Pons (tissue), 1 donor: Measurements from ENCODE around the gene ITGB2.
A peak's percentile ranks its signal among the peaks of the same experiment; 100 is the strongest.

ENCODE experiments used
- DNase-seq: peaks from one replicate; pipeline ENCODE4 v3.0.0-alpha.2; 2016; ENCODE audit warnings: low spot score

Gene ITGB2

GRCh38 chr21:44920694-44921604 lies at the start of gene ITGB2:
Gene ITGB2, minus strand, starts transcription at chr21:44920899. Its CDS starts 10,117 bp downstream, at chr21:44910782.
- peak; percentile 26 for DNase-seq

- DNase-seq = no peak
These were observed 49.4 kb upstream of the ITGB2 start for GRCh38 chr21:44969931-44970755.

- DNase-seq = no peak
These were observed 48.5 kb upstream of the ITGB2 start for GRCh38 chr21:44969066-44969670.

GRCh38 chr21:44967082-44968047 lies 46.7 kb upstream of the ITGB2 start:
- DNase-seq = no peak

GRCh38 chr21:44966135-44967081 lies 45.7 kb upstream of the ITGB2 start:
- DNase-seq = peak; percentile 5

- DNase-seq = no peak
These were observed 44.7 kb upstream of the ITGB2 start for GRCh38 chr21:44965251-44966022.

GRCh38 chr21:44964381-44964780 lies 43.7 kb upstream of the ITGB2 start:
- DNase-seq = no peak

GRCh38 chr21:44962403-44962966 lies 41.8 kb upstream of the ITGB2 start:
- no peak for DNase-seq

GRCh38 chr21:44960141-44961092 lies 39.7 kb upstream of the ITGB2 start:
- DNase-seq = no peak

- no peak for DNase-seq
These were observed 38.8 kb upstream of the ITGB2 start for GRCh38 chr21:44959376-44960091.

GRCh38 chr21:44958471-44959191 lies 37.9 kb upstream of the ITGB2 start:
- DNase-seq = peak; percentile 8

GRCh38 chr21:44957901-44958451 lies 37.3 kb upstream of the ITGB2 start:
- DNase-seq = no peak

GRCh38 chr21:44957047-44957831 lies 36.5 kb upstream of the ITGB2 start:
- DNase-seq = no peak

GRCh38 chr21:44956356-44957046 lies 35.8 kb upstream of the ITGB2 start:
- no peak for DNase-seq

- DNase-seq = no peak
These were observed 35.1 kb upstream of the ITGB2 start for GRCh38 chr21:44955798-44956175.
